Measurements from ENCODE around the gene KDF1.

KDF1 gene

GRCh38 chr1:26913754-26914619, 46.3 kb downstream of the KDF1 start, which contains the start of gene NR0B2:
Gene NR0B2 (minus strand): TSS chr1:26913975. CDS start chr1:26913940, 35 bp downstream.
- DNase-seq (ENCODE audit: low read depth): no peak
- TF ChIP-seq CTCF (IDR thresholded peaks at IDR 0.05; ENCODE audit: low read depth, low read length, missing control alignments): no peak
- H3K4me3 ChIP-seq (ENCODE audit: low read depth, low read length): no peak within 1 kb of the TSS

DNA sequence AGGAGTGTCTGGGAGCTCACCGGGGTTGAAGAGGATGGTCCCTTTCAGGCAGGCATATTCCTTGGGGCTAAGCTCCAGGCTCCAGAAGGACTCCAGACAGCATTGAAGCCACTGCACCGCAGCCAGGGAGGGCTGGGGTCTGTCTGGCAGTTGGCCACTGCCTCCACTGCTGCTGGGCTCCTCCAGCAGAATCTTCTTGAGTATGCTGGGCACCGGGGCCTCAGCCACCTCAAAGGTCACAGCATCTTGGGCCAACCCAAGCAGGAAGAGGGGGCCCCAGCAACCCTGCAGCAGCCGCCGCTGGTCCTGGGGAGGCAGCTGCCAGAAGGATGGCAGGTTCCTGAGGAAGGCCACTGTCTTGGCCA, 46.9 kb downstream of the KDF1 start:
- H3K4me3 ChIP-seq (ENCODE audit: low read depth, low read length): no peak overlapping the region
- no peak for TF ChIP-seq CTCF (IDR thresholded peaks at IDR 0.05; ENCODE audit: low read depth, low read length, missing control alignments)
- DNase-seq (ENCODE audit: low read depth): no peak

DNA sequence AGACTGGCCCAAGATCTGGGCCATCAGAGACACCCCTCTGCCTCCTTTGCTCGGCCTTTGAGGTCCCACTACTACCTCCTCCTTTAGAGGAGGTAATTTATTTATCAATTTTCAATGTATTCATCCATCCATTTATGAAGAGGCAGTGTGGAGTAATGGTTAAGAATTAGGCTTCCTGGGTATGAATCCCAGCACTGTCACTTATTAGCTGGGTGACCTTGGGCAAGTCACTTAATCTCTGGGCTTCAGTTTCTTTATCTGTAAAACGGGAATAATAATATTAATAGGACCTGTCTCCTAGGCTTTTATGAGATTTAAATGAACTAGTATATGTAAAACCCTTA, 48.1 kb downstream of the KDF1 start:
- no peak for TF ChIP-seq CTCF (IDR thresholded peaks at IDR 0.05; ENCODE audit: low read depth, low read length, missing control alignments)
- no peak for DNase-seq (ENCODE audit: low read depth)
- H3K4me3 ChIP-seq (ENCODE audit: low read depth, low read length): no peak overlapping the region

DNA sequence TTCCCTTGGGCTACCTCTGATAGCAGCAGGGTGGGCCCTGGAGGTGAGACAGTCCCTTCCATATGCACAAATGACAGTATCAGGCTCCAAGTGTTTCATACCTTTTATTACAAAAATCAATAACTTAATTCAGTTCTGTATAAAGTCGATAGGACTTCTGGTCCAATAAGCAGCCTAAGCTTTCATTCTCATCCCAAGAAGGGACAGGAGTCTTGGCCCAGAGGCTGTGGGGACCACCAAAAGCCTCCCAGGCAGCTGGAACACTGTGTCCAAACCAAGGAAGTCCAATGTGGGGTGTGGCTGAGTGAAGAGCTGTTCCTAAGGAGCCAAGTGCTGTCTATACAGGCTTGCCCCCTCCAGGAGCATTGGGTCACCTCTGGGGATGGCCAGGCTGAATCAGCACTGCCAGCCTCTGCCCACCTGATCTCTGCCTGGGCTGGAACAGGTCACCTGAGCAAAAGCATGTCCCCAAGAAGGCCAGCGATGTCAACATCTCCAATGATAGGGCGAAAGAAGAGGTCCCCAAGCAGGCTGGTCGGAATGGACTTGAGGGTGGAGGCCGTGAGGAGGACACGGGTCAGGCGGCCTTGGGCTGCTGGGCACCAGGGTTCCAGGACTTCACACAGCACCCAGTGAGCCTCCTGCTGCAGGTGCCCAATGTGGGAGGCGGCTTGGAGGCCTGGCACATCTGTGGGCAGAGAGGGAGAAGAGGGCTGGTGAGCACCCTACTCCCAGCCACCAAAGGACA, 48.7 kb downstream of the KDF1 start:
- TF ChIP-seq CTCF (IDR thresholded peaks at IDR 0.05; ENCODE audit: low read depth, low read length, missing control alignments): no peak
- DNase-seq (ENCODE audit: low read depth): no peak
- no peak overlapping the region for H3K4me3 ChIP-seq (ENCODE audit: low read depth, low read length)

GRCh38 chr1:26910343-26911160, 49.7 kb downstream of the KDF1 start:
- H3K4me3 ChIP-seq (ENCODE audit: low read depth, low read length): no peak overlapping the region
- no peak for TF ChIP-seq CTCF (IDR thresholded peaks at IDR 0.05; ENCODE audit: low read depth, low read length, missing control alignments)
- no peak for DNase-seq (ENCODE audit: low read depth)

- no peak for TF ChIP-seq CTCF (IDR thresholded peaks at IDR 0.05; ENCODE audit: low read depth, low read length, missing control alignments)
- DNase-seq (ENCODE audit: low read depth): no peak
- H3K4me3 ChIP-seq (ENCODE audit: low read depth, low read length): no peak overlapping the region
Measured at GRCh38 chr1:26909951-26910342, 50.3 kb downstream of the KDF1 start.
